ENCODE results near the gene EIF2S3.

GRCh38 chrX:24054182-24055042 is at the start of gene EIF2S3:
- TF ChIP-seq POLR2A (IDR thresholded peaks at IDR 0.05; ENCODE audit: low read depth, low read length), result peak; percentile 88
- TF ChIP-seq CTCF (conservative IDR thresholded peaks at IDR 0.05; ENCODE audit: low read depth, low read length), result peak; percentile 73
- TF ChIP-seq USF2 (IDR thresholded peaks at IDR 0.05; ENCODE audit: low read depth, low read length), result no peak
